Stimulated activated CD4-positive, alpha-beta T cell treated with anti-CD3 and anti-CD28 coated beads, Interleukin-1b, Interleukin-23, amount 100 ng/mL, for 4 hours (primary cell): ENCODE results near the gene LDLRAD3.
A peak's percentile ranks its signal among the peaks of the same experiment; 100 is the strongest.

Experiments used
- DNase-seq, 2 donors: peaks; one replicate each; pipeline ENCODE4 v3.0.0-alpha.2; 2020; ENCODE audit warnings: low read depth in 2 of 2

Gene LDLRAD3

DNA sequence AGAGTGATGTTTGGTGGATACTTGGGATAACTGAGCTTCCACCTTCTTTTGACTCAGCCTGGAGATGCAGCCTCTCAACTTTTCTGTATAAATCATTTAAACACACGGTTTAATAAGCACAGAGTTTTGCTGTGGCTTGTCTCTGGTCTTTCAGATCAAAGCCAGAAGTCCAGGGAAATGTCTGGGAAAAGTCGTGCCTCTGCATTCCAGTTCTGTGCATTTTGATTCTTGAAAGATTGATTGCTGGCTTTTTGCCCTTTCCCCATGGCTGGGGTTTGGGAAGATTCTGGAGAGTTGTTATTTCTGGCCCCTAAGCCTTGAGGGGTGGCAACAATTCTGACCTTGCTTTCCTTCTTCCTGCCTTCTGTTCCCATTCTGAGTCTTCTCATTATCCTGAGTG lies 191.2 kb downstream of the LDLRAD3 start:
- no peak for DNase-seq

DNA sequence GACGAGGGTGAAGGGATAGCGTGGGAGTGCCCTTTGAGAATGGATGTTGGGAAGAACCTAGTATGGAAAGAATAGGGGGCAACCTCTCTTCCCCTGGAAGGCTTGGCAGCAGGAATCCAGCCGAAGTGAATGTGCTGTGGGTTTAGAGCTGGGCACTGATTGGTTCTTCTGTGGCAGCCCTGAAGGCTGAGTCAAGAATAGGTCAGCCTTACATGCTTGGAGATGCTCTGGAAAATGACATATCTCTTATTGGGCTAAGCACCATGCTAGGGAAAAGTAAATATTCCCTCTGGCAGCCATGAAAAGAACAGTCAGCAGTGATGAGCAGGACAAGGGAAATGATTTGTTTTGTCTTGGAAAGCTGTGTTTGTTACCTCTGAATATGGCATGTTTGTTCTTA lies 195.9 kb downstream of the LDLRAD3 start:
- no peak for DNase-seq

DNA sequence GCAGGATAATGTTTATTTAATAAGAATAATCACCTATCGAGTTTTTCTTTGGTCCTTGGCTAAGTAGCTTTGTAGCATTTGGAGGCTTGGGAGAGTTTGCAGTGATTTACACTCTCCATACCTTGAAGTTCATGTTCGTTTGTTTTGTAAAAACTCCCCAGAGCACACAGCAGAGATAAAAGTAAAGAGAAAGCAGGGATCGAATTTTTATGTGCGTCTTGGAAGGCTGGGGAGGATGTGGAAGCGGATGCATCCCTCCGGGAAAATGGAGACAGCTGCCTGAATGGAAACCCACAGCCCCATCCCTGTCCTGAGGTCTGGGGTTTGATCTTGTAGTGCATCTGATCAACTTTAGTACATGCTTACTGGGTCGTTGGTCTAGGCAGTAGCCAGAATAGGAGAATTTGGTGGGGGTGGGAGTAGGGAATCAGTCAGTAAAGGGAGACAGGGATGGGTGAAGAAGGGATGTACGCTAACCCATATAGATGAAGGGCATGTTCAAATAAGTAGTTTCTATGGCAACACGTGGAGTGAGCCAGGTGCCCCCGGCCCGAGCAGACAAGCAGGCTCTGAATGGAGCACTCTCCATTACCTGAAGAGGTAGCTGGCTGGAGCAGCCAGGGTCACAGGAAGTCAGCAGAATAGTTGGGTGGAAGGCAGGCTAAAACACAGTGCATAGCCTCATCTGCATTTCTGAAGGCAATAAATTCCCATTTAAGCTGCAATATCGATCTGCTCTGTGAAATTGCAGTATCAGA lies 197.5 kb downstream of the LDLRAD3 start:
- DNase-seq, result no peak

DNA sequence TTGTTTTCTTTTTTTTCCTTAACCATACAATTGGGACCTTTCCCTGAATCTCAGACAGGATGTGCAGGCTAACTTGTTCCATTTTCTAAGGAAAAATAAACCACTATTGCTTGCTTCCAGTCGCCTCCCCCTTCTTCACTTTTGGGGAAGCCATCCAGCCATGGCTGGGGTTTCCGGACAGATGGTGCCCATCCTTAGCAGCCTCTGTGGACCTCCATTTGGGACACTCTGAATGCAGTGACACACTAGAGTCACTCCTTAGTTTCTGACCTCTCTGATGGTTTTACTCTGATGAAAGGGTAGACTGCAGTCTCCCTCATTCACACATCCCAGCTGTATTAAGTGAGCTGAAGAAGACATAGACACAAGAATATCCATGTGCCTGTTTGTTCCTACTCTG lies 198.1 kb downstream of the LDLRAD3 start:
- no peak for DNase-seq

DNA sequence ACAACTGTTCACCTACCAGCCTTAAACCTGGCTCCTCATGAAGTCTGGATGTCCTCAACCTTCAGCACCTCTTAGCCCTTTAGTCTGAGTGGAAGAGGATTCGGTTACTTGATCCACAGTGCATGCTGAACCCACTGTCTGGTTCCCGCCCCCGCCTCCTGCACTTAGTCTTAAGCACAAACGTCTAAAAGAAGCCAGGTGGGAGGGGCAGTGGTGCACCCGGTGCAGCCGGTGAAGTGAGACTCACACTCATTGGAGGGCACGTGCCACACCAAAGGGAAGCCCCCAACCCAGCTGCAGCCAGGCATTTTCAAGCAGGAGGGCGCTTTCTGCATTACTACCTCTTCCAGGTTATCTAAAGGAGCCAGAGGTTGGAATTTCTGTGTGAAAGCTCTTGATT lies 198.6 kb downstream of the LDLRAD3 start:
- no peak for DNase-seq

DNA sequence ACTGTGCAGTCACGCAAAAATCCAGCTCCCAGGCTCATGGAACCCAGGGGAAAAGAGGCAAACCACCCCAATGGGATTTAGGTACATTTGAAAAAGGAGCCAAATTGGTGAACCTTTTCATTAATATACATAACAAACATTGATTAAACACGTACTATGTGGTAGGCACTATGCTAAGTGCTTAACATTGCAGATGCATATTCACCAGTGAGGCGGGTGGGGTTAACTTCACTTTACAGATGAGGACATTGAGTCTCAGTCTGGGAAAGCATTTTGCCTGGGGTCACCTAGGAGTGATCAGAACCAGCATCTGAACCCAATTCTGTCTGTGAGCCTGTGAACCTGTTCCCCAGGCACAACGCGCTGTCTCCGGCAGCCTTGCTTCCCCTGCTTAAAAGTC lies 199.0 kb downstream of the LDLRAD3 start:
- DNase-seq, result no peak

DNA sequence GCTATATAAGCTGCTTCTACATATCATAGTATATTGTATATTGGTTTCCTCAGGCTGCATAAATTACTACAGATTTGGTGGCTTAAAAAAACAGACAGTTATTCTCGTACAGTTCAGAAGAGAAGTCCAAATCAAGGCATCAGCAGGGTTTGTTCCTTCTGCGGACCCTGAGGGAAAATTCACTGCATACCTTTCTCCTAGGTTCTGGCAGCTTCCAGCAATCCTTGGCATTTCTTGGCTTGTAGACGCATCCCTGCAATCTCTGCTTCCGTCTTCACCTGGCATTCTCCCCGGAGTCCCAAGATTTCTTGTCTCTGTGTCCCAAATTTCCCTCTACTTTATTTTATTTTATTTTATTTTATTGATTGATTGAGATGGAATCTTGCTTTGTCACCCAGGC lies 202.6 kb downstream of the LDLRAD3 start:
- no peak for DNase-seq

DNA sequence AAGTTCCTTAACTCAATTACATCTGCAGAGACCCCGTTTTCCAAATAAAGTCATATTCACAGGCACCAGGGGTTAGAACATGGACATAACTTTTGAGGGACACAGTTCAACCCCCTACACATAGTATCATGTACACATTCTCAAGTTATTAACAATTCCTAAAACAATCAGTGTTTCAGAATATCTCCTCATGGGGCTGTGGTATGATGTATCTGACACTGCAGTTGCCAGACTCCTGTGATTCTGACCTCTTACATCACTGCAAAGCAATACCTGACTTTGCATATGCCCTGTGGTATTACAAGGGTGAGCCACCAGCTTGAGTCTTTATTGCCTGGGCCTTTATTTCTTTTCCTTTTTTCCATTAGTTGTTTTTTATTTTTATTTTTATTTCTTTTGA lies 203.6 kb downstream of the LDLRAD3 start:
- no peak for DNase-seq

DNA sequence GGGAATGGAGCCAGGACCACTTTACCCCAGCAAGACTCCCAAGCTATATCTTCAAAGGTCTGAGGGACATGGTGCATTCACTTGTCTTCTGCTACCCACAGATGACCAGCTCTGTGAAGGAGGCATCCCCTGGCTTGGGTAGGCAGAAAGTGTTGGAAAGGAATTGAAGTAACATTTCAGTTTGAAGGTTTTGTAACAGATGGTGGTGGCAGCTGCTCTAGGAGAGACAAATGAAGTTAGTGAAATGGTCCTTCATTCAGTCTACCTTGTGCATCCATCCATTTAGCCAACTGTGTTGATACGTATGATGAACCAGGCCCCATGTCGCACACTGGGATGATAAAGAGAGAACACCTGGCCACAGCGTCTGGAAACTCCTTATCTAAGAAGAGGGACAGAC lies 204.8 kb downstream of the LDLRAD3 start:
- DNase-seq, result no peak

DNA sequence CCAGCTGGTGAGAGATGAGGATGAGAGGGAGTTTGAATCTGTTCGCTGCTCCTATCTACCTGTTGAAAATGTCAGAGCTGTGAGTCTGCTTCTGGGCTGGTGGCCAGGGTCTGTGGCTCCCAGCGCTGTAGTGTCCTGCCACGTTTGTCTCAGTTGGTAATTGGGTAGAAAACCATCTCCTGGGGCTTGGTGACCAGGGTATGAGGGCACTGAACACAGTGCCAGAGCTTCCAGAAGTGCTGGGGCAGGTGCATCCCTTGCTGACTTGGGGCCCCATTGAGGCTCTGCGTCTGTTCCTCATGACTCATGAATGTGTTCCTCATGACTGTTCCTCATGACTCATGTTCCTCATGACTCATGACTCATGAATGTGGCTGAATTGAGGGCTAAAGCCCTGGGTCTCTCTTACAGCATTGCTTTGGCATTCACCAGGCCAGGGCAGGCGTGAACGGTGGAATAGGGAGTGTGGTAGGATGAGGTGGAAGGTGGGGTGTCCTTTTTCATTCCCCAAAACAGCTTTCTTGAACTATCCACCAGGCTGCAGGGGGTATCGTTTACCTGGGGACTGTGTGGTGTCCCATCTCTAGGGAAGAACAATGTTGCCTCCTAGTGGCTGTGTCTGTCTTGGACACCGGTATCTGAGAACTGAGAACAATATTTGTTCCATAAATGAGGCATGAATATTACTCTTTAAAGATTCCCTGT lies 205.8 kb downstream of the LDLRAD3 start:
- peak in 1 of 2 donors; percentile 11 for DNase-seq

DNA sequence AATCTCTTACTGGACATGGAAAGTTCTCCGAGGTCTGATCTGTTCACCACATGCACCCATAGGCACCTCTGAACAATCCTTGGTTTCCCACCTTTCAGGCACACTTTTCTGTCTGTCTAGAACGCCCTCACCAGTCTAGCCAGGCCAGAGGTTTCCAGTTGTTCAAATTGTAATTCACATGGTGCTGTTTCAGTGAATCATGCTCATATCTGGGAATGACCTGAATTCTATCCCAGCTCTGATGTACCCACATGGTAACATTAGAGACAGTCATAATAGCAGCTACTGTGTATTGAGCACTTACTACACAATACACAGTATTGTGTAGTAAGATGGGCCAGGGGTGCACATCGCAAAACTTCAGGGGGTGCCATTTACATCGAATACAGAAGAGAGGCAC lies 207.1 kb downstream of the LDLRAD3 start:
- DNase-seq, result no peak

DNA sequence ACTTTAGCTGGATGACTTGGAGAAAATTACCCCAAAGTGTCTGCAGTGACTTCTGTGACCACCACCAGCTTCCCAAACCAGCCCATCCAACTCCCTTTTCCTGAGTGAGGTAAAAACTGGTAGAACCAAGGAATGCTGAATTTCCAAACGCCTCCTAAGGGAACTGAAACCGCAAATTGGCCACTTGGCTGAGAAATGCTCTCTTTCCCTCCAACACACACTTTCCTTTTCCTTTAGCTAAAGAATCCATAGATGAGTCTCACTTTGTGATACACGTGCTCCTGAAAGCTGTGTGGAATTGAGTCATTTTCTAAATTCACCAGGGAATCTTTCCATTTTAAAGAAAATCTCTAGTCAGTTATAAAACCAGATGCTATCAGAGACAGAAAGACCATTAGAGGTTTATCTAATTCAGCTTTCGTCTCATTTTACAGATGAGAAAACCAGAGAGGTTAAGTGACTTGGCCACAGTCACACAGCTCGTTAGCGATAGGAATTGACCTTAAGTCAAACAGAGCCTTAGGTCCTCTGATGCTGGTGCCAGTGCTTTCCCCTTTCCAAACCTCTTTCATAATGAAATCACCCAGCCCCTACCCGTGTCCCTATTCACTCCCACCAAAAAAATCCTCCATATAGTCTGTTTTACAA lies 208.2 kb downstream of the LDLRAD3 start:
- no peak for DNase-seq

DNA sequence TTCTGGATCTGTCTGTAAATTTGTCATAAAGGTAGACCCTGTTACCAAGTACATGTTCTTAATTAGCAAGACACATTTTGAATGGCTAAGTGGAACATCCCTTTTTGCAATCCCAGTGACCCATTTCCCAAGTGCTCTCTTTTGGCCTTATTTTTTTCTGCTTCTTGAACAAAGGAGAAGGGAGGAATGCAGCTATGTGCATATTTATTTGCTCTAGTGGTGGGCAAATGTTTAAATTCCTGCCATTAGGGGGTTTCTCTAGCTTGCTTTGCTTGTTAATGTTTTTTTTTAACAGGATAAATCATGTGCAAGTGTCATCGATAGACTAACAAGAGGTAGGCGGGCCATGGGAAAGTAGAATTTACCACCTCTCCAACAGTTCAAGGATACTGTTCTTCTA lies 209.7 kb downstream of the LDLRAD3 start:
- no peak for DNase-seq

DNA sequence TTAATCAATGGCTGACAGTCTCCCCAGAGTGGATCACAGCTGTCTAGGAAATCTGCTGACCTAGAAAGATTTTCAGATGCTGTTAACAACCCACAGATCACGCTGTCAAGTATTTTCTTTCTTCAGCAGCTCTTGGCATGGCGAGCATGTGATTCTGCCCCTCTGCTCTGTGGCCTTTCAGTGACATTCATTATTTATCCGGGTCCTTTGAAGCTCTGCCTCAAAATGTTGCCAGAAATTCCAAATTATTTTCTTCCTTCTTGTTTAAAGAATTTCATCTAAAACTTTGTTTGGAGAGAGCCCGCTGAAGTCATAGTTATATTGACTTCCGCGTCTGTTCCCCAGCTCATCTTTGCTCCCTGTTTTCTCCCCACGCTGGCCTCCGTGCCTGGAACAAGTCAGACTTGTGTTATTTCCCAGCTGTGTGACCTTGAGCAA lies 211.3 kb downstream of the LDLRAD3 start:
- DNase-seq, result no peak

DNA sequence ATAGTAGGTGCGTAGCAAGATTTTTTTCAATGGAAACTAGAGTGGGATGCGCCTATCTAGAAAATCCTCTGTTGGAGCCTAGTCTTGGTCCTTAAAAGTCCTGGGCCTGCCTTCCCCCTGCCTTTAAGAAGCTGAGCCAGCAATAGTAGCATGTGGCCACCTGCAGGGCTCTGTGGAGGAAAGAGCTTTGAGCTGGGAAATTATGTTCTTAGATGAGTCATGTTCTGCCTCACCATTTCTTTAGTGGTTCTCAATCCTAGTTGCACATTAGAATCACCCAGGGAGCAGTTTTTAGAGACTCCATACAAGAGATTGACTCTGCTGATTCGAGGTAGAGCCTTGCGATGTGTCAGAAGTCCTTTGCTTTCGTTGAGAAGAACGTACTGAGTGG lies 211.9 kb downstream of the LDLRAD3 start:
- DNase-seq, result no peak

DNA sequence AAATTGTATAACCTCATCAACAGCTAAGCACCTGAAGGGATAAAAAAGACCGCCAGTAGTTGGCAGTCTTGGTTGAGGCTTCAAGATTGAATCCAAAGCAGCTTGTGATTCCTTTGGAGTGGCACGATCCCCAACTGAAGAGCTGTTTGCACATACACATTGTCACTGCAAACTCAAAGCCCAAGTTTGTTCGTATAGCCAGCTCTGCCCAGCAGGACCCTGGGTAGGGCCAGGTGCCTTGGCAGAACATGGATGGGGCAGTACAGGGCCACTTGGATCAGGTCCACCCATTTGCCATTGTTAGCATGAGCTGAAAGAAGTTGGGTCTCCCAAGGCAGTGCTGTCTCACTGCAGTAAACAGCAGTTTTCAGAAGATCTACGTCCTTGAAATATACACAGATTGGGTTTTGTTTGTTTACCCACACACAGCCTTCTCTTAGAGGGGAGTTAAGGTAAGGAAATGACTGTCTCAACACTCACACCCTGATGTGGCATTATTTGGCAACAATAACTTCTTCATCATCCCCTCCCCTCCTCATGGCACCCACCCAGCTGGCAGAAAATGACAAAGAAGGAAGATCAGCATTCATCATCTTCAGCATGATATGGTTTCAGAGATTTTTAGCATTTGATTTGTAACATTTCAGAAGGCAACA lies 212.4 kb downstream of the LDLRAD3 start:
- no peak for DNase-seq

DNA sequence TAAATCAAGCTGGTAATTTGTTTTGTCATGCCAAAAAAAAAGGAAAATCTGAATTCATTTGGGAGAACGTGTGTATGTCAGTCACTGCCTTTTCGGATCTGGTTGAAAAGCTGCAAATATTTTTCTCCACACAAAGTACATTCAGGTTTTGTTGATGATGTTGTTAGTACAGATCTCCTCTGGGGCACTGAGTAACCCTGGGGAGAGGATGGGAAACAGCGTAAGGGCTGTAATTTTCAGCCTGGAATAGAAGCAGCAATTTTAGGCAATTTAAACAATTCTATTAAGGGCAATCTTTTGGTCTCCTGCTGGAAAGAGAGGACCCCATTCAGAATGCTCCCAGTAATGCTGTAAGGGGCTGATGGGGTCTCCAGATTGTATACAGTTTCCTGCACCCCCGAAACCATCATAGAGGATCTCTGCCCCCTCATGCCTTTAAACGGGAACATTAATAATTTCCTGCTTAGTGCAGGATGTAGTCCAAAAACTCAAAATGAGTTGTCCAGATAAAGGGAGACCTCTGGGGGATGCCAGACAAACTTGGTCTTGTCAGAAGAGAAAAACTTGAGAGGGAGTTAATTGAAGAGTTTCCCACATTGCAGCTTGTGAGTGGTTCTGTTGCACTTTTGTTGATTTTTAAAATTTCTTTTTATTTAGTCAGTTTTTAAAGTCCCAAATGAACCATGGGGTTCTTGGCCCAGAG lies 213.1 kb downstream of the LDLRAD3 start:
- DNase-seq, result no peak

DNA sequence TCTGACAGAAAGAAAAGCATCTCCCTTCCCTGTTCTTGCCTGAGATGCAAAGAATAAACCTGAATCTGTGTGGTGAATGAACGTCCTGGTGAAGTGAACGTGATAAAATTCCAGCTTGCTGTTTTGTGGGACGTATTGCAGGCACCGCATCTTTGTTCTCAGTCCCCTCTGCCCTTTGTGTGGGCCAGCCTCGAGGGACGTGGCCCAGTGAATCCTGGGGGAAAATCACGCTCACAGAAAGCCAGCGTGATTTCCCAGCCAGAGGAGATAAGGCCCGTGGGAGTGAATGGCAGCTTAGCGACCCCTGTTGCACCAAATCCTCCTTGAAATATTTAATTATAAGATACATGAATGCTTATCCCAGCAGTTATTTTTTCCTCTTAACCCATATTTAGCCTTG lies 216.2 kb downstream of the LDLRAD3 start:
- DNase-seq, result no peak

DNA sequence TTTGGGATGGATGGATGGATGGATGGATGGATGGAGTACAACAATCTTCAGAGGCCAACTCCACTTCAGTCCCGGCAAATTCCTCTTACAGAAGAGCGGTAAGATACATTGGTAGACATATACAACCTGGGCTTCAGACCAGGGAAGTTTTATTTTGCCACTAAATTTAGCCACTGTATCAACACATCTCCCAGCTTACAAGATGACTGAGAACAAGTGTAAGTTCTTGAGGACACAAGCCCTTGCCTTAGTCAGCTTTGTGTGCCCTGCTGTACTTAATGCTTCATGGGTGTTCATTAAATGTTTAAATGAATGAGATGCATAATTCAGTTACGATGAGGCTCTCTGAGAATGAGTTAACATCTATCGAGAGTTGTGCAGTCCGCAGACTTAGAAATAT lies 217.7 kb downstream of the LDLRAD3 start:
- no peak for DNase-seq

DNA sequence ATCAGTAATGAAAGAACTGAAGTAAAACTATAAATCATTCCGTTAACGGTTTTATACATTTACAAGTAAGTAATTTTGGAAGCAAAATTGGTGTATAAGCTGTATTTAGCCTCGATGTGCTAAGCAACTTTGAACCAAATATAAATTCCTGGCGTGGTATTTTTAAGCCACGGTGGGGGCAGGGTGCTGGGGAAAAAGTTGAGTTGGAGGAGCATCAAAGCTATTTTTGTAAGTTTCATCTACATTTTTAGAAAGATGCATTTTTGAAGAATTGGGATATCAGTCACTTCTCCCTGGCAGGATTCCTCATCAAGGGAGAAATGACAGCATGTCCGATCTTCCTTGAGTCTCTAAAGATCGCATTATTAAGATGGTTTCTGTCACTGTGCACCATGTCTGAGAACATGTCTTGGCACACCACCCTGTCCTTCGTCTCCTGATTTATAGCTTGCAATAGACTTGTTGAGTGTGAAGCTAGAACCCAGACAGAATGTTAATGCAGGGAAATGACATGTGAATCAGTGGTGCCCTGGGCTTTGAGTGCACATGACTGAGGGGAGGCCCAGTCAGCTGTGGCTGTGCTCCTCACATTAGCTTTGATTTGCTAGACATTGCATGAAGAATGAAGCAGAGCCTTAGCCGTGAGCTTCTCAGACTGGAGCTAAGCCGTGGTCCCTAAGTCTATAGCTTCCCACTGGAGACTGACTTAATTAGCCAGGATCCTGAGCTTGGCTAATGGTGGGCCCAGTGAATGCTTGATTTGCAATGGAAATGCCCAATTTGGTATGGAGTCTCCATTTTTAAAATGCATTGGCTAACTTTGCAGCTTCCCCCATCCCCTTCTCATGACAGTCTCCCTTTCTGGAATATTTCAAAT lies 218.4 kb downstream of the LDLRAD3 start:
- DNase-seq, result no peak

DNA sequence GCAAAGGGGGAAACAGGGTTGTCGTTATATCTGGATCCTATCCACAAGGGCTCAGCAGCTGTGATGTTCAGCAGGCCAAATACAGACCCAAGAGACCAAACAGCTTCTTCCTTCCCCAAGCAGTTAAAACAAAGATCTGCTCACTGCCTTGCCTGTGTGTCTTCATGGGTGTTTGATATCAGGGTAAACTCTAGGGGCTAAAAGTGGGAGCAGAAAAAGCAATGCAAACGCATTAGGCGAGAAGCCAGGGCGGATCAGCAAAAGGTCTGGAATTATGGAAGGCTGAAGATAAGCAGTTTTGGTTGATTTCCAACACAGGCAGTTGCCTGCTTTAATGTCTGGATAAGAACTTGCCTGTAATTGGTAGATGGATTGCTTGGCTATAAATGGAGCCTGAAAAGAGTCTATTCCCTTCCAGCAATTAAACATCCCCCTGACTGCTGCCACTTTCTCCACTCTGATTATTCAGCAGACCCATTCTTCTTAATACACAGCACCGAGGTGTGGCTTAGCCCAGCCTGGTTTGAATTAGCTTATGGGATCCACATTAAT lies 219.1 kb downstream of the LDLRAD3 start:
- no peak for DNase-seq
